HG03064 (cell line): ENCODE measurements around the gene COA6.

Experiments used
- ATAC-seq: cut with Tn5 transposase; IDR thresholded peaks from one replicate; pipeline ENCODE4 v1.9.1; 2021; ENCODE audit warnings: low read depth; ENCODE audit not compliant: unreplicated experiment

The COA6 gene

DNA sequence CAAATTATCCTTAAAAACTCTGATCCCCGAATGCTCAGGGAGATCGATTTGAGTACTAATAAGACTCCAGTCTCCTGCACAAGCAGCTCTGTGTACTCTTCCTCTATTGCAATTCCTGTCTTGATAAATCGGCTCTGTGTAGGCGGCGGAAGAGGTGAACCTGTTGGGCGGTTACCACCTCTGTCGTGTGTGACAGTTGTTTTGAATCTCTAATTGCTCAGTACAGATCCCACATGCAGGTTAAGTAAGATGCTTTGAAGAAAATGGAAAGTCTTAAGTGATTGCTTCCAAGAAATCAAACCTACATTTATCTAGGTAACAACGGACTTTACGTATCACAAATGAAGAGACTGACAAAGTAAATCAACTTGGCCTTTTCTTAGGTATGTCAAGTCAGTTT, 35.5 kb downstream of the COA6 start:
- no peak for ATAC-seq

DNA sequence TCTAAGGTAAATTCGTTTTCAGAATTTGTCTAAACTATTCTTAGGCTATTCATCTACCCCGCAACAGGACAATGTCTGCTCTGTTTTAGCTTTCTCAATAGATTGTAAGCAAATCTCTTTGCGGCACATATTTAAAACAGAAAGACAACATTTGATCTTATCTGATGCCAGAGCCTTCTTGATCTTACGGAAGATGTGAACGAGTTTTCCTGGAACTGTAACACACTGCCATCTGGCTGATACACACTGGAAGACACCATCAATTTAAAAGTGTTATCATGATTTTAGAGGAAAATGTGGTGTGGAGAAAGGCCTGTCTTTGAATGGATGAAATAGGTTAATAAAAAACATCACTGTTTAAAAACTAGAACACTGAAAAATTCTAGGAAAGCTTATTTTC, 36.1 kb downstream of the COA6 start:
- ATAC-seq = no peak

DNA sequence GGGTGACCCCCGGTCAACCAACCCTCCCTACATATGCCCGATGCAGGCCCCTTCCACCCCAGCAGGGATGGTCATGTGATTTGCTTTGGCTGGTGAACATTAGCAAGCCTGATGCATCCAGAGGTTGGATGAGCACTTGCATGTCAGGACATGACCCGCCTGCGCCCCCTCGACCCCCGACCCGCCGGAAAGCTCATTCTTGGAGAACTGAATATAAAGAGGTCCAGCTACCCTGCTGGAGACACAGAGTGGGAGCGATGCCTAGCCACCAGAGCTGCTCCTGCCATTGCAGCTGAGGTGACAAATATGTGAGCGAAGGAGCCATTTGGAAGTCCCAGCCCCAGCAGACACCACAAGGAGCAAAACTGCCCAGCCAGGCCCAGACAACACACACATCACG, 39.6 kb downstream of the COA6 start:
- ATAC-seq = no peak

DNA sequence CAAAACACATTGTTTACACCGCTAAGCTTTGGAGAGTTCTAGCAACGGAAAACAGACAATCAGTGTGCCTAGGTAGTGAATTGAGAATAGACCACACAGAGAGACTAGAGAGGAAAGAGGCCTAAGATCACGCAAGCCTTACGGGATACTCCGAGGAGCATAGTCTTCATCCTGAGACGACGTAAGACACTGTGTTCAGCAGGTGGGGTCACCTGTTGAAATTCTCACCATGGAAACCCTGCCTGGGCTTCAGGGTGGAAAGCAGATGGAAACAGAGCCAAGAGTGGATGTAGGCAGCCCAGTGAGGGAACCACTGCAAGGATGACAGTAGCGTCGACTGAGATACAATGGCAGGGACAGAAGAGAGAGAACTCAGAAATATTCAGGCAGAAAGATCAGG, 40.2 kb downstream of the COA6 start:
- ATAC-seq = no peak

DNA sequence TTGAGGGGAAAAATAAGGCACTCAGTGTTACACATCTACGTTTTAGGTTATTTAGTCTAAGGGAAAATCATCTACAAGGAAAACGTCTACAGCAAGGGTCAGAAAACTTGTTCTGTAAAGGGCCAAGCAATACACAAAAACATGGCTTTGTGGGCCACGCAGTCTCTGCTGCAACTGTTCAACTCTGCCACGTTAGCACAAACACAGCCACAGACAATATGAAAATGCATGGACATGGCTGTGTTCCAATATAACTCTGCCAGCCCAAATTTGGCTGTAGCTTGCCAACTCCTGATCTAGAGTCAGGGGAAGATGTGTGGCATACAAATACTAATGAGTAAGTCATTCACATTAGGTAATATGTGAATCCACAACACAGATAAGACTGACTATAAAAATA, 40.7 kb downstream of the COA6 start:
- no peak for ATAC-seq

DNA sequence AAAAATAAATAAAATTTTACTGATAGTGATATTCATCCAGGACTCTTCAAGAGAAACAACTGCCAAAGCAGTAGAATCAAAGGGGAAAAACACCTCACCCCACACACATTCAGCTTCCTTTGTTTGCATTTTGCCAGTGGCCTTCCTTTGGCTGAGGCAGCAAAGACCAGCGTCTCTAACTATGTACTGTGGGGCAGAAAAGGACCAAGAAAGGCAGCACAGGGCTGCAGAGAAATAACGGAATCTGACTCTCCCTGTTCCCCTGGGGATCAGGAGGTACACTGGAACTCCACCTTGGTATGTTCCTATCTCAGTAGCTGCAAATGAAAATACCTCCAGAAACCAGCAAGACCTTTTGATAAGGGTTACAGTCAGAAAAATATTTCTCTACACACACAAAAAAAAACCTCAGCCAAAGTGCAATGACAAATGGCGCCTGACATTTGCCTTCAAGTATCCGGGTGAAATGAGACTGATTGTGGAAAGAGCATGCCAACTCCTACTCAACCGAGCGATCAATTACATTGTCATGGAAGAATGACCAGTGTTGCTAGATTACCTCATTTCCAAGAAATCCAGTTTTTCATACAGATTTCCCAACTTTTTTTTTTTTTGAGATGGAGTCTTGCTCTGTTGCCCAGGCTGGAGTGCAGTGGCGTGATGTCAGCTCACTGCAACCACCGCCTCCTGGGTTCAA, 54.8 kb downstream of the COA6 start:
- no peak for ATAC-seq

DNA sequence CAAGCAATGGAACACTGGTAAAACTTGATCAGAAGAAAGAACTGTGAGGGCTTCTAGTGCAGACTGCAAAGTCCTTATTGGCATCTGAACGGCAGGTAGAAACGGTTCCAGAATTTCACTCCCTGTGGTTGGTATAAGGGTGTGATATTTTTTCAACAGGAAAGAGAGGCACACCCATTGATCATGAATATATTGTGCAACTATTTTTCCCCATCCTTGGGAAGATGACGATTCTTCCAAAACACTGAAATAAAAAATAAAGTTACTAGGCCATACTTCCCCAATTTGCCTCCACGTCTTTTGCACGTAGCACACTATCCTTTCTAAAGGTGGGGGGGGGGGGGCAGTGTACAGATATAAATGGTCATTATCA, 56.2 kb downstream of the COA6 start:
- ATAC-seq = no peak

DNA sequence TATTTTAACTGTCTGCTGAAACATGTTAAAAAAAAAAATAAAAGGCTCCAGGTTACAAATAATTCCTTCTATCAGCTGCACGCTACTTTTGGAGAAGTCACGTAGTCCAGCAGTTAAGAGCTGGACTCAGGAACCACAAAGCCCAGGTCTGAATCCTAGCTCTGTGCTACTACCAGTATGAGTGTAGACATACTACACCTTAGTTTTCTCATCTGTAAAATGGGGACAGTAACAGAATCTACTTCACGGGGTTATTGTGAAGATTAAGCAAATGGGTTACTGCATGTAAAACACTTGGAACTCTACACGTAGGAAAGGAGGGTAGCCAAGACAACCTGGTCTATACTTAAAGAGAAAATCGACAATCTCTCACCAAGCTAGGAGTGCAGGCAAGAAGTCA, 57.4 kb downstream of the COA6 start:
- no peak for ATAC-seq

DNA sequence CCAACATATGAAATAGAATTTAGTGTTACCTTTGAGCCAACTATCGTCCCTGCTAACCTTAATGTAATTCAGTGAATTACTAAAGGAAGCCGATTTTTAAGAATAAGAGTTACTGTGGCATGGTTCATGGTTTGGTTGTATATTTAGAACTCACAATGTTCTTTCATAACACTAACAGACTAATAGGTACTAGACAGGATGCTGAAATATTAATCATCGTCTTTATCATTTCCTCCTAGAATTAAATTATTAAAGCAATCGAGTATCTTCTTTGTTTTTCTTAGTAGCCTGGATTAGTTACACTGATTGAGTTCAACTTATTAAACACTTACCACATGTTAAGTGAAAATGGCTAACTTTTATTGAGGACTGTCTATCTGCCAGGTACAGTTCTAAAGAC, 58.0 kb downstream of the COA6 start:
- ATAC-seq = no peak

DNA sequence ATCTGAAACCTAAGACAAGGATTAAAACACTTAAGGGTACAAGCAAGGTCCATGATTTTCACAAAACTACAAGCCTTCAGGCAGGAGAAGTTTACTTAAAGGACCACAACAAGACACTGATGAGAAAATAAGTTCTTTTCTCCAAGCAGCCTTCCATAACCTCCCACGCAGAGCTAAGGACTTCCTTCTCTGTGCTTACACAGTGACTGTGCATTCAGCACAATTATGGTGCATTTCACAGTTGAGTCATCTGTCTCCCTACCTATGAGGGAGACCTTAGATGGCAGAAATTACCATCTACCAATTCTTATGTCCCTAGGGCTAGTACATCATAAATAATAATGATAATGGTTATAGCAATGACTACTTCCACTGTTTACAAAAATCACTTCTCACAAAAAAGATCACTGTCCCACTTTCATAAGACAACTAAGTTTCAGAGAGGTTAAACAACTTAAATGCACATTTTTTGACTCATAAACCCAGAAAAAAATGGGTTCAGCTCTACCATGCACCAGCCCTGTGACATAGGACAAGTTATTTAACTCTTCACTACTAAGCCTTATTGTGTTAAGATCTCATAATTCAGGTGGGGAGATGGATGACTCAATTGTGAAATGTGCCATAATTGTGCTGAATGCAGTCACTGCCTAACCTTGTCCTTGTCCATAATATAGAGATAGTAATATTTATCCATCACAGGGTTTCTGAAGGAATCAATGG, 60.5 kb downstream of the COA6 start:
- ATAC-seq = peak; percentile 75
